Fibroblast of lung (primary cell): Measurements from ENCODE around the gene FN3K.

Experiments used
- CTCF ChIP-seq, 2 donors: IDR thresholded peaks in 1 of 2; conservative IDR thresholded peaks in 1 of 2; 1 replicate in 1 of 2; 2 replicates in 1 of 2; pipeline ENCODE4 v1.5.1; 2011 to 2012; ENCODE audit warnings: low read length in 2 of 2, control low read depth in 1 of 2, inconsistent platforms in 1 of 2, low read depth in 1 of 2, mild to moderate bottlenecking in 1 of 2
- EZH2 ChIP-seq: IDR thresholded peaks from 2 replicates; pipeline ENCODE4 v1.5.1; 2012; ENCODE audit warnings: low read length, control low read depth, mild to moderate bottlenecking; ENCODE audit errors: missing control alignments

DNA sequence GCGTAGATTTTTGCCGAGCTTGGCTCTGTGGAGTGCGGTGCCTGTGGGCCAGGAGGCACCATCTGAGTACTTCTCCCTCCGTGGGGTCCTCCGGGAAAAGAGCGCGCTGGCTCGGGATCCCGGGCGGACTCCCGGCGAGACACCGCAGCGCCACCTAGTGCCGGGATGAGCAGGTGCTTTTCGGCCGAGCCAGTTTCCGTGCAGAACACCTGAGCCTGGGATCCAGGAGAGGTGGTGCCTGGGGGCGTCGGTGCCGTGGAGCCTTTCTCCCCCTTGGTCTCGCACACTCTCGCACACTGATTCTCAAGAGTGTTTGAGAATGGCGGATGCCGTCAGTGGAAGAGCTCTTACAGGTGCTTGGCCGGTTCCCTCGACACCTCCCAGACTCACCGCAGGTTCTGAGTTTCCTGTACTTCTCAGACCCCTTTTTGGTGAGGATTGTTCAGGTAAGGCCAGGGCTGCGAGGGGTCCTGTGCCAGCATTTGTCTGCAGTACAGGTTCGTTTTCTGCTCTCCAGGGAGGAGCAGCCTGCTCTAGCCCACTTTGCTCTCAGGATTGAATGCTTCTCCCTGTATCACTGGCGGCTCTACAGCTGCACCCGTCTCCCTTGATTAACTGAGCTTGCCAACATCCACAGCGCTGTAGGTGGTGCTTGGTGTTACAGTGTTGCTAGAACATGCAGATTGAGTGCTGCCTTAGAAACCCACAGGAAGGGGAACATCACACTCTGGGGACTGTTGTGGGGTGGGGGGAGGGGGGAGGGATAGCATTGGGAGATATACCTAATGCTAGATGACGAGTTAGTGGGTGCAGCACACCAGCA is 39.8 kb downstream of the FN3K start:
- TF ChIP-seq CTCF (conservative IDR thresholded peaks at IDR 0.05 in 1 of 2, IDR thresholded peaks at IDR 0.05 in 1 of 2; ENCODE audit: low read depth in 1 of 2, low read length in 2 of 2) (peak; percentile 59 to 74), EZH2 (no peak)
